Ovary (tissue), 3 donors: Measurements from ENCODE around the gene VILL.

Experiments
- CTCF ChIP-seq, 3 donors: fragments of 450-650 bp in 2 of 3; fragments of 200-600 bp in 1 of 3; IDR thresholded peaks; one replicate each; pipeline versions ENCODE4 v1.5.1 to v1.8.0; 2016 to 2022; ENCODE audit warnings: antibody characterized with exemption in 3 of 3, mild to moderate bottlenecking in 1 of 3
- EP300 ChIP-seq: sonication (generic); formaldehyde crosslinking; IDR thresholded peaks from one replicate; pipeline ENCODE4 v1.6.1; 2017; ENCODE audit warnings: antibody characterized with exemption
- donor health status: DM: no; HTN: no; CAD: no.

- TF ChIP-seq CTCF (IDR thresholded peaks at IDR 0.05): no peak
- TF ChIP-seq EP300: no peak
These were observed 19.1 kb upstream of the VILL start for GRCh38 chr3:37971467-37971866.
